OCI-LY1 (cell line): Measurements from ENCODE around the gene DEDD.
A peak's percentile ranks its signal among the peaks of the same experiment; 100 is the strongest.

ENCODE experiments used
- H2AFZ ChIP-seq: fragments of 200-600 bp; sonication (generic), shearing (Covaris generic); 2 replicates; pipeline ENCODE4 v1.6.0; 2014; ENCODE audit warnings: antibody characterized with exemption, mild to moderate bottlenecking, low read length
- H3F3A ChIP-seq: fragments of 200-600 bp; sonication (generic), shearing (Covaris generic); 2 replicates; pipeline ENCODE4 v1.6.0; 2014; ENCODE audit warnings: mild to moderate bottlenecking, antibody characterized with exemption, low read length, moderate library complexity; ENCODE audit not compliant: insufficient read depth
- H3K27ac ChIP-seq: fragments of 200-600 bp; sonication (generic); 2 replicates; pipeline ENCODE4 v1.5.1; 2014; ENCODE audit warnings: low read length, mixed run types, mild to moderate bottlenecking, low read depth; ENCODE audit not compliant: poor library complexity, severe bottlenecking
- H3K27me3 ChIP-seq: fragments of 200-600 bp; sonication (generic); 2 replicates; pipeline ENCODE4 v1.6.0; 2014; ENCODE audit warnings: antibody characterized with exemption, mild to moderate bottlenecking, low read length, moderate library complexity; ENCODE audit not compliant: insufficient read depth
- H3K36me3 ChIP-seq: fragments of 200-600 bp; sonication (generic); 2 replicates; pipeline ENCODE4 v1.6.1; 2014; ENCODE audit warnings: mild to moderate bottlenecking, antibody characterized with exemption, low read length, moderate library complexity, mixed read lengths; ENCODE audit not compliant: insufficient read depth
- H3K4me1 ChIP-seq: fragments of 200-600 bp; sonication (generic); 2 replicates; pipeline ENCODE4 v1.5.1; 2014; ENCODE audit warnings: mild to moderate bottlenecking, low read length, moderate library complexity; ENCODE audit not compliant: insufficient read depth, severe bottlenecking
- H3K4me2 ChIP-seq: fragments of 200-600 bp; sonication (generic), shearing (Covaris generic); 2 replicates; pipeline ENCODE4 v1.6.1; 2014; ENCODE audit warnings: low read length
- H3K4me3 ChIP-seq: fragments of 200-600 bp; sonication (generic); 2 replicates; pipeline ENCODE4 v1.5.1; 2014; ENCODE audit warnings: low read length, low read depth, mild to moderate bottlenecking, mixed read lengths; ENCODE audit not compliant: poor library complexity, severe bottlenecking
- H3K79me2 ChIP-seq: fragments of 200-600 bp; shearing (Covaris generic); 2 replicates; pipeline ENCODE4 v1.6.1; 2016; ENCODE audit warnings: mixed run types, low read length, mixed read lengths; ENCODE audit not compliant: insufficient read depth
- H3K9ac ChIP-seq: fragments of 200-600 bp; sonication (generic), shearing (Covaris generic); 2 replicates; pipeline ENCODE4 v1.6.1; 2014; ENCODE audit warnings: mild to moderate bottlenecking, low read length, mixed read lengths
- H3K9me2 ChIP-seq: fragments of 200-600 bp; sonication (generic), shearing (Covaris generic); 2 replicates; pipeline ENCODE4 v1.6.1; 2014; ENCODE audit warnings: low read depth, mild to moderate bottlenecking, low read length, mixed read lengths
- H3K9me3 ChIP-seq: fragments of 200-600 bp; shearing (Covaris generic); 2 replicates; pipeline ENCODE4 v1.6.1; 2014; ENCODE audit warnings: low read length, mixed read lengths
- H4K20me1 ChIP-seq: fragments of 200-600 bp; sonication (generic), shearing (Covaris generic); 2 replicates; pipeline ENCODE4 v1.6.0; 2016; ENCODE audit warnings: mild to moderate bottlenecking, low read length; ENCODE audit not compliant: insufficient read depth
- CTCF ChIP-seq: fragments of 200-600 bp; sonication (generic), shearing (Covaris generic); IDR thresholded peaks from 2 replicates; pipeline ENCODE4 v1.5.1; 2017; ENCODE audit warnings: mild to moderate bottlenecking, antibody characterized with exemption, low read length, moderate library complexity, mixed read lengths
- EZH2 ChIP-seq: fragments of 200-600 bp; sonication (generic), shearing (Covaris generic); IDR thresholded peaks from 2 replicates; pipeline ENCODE4 v1.8.0; 2017; ENCODE audit warnings: borderline replicate concordance, mixed run types, mild to moderate bottlenecking, antibody characterized with exemption, low read length, moderate library complexity, mixed read lengths

Gene DEDD

GRCh38 chr1:161089251-161089924, 43.1 kb downstream of the DEDD start, which contains the start of gene NECTIN4:
NECTIN4 (minus strand) TSS chr1:161089558; CDS start chr1:161089296, 262 bp downstream.
- no peaks in the 10 kb centered on the region for H3K79me2 ChIP-seq
- H3K4me2 ChIP-seq = no peak within 1 kb of the TSS
- H3K4me1 ChIP-seq = no peaks in the 10 kb centered on the region
- H3K4me3 ChIP-seq = no peak within 1 kb of the TSS
- H3K9me3 ChIP-seq = no peaks in the 10 kb centered on the region
- no peaks in the 10 kb centered on the region for H3K9me2 ChIP-seq
- H3F3A ChIP-seq = no peaks in the 10 kb centered on the region
- H3K9ac ChIP-seq = no peak within 1 kb of the TSS
- TF ChIP-seq EZH2 (no peak), CTCF (peak; percentile 15; the same call in 1 of the 2 replicates)
- no peaks in the 10 kb centered on the region for H4K20me1 ChIP-seq
- no peak within 1 kb of the TSS for H2AFZ ChIP-seq
- H3K27me3 ChIP-seq = no peaks in the 10 kb centered on the region; the same call in 1 of the 2 replicates
- H3K36me3 ChIP-seq = no peaks in the 10 kb centered on the region
- H3K27ac ChIP-seq = no peak within 1 kb of the TSS

DNA sequence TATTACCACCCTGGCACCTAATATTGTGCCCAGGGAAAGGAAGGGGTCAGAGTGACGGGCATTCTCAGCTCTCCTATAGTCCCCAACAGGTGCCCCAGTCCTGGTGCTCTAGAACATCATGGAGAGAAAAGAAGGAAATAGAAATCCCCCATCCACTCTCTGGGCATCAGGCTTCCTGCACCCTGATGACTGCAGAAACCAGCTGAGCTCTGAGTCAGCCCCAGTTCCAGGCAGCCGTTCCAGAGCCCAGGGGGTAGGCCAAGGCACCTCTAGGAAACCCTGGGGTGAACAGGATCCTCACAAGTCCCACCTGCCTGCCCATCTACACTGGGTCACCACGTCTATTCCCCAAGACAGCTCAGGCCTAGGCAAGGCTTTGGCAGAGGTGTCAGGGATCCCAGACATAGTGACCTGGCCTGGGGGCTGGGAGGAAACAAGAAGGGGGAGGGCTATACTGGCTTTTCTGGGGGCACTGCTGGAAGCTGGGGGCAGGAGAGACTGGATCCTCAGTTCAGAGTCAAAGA, 43.8 kb downstream of the DEDD start:
- Histone ChIP-seq H3K4me1 (no peaks in the 10 kb centered on the region), H3K79me2 (no peaks in the 10 kb centered on the region), H2AFZ (no peak overlapping the region), H3F3A (no peaks in the 10 kb centered on the region), H3K36me3 (no peaks in the 10 kb centered on the region), H3K9me2 (no peaks in the 10 kb centered on the region), H3K4me3 (no peak overlapping the region), H3K4me2 (no peak overlapping the region), H3K27ac (no peak overlapping the region), H3K27me3 (no peaks in the 10 kb centered on the region; the same call in 1 of the 2 replicates), H3K9me3 (no peaks in the 10 kb centered on the region), H3K9ac (no peak overlapping the region), H4K20me1 (no peaks in the 10 kb centered on the region)
- no peak for TF ChIP-seq CTCF
- TF ChIP-seq EZH2 = no peak

- H3F3A ChIP-seq = no peaks in the 10 kb centered on the region
- no peaks in the 10 kb centered on the region for H3K9me2 ChIP-seq
- H3K4me2 ChIP-seq = no peak overlapping the region
- no peaks in the 10 kb centered on the region; the same call in 1 of the 2 replicates for H3K27me3 ChIP-seq
- TF ChIP-seq CTCF (no peak), EZH2 (no peak)
- H3K9ac ChIP-seq = no peak overlapping the region
- no peaks in the 10 kb centered on the region for H3K36me3 ChIP-seq
- no peaks in the 10 kb centered on the region for H3K9me3 ChIP-seq
- no peak overlapping the region for H3K4me3 ChIP-seq
- H3K79me2 ChIP-seq = no peaks in the 10 kb centered on the region
- no peaks in the 10 kb centered on the region for H4K20me1 ChIP-seq
- H2AFZ ChIP-seq = no peak overlapping the region
- H3K4me1 ChIP-seq = no peaks in the 10 kb centered on the region
- no peak overlapping the region for H3K27ac ChIP-seq
Observed at GRCh38 chr1:161086457-161086856, 46.0 kb downstream of the DEDD start.
